NCI-H187 (cell line): ENCODE data around the gene ORAI3.
A peak's percentile ranks its signal among the peaks of the same experiment; 100 is the strongest.

Experiments used
- DNase-seq, 2 experiments: peaks; one replicate each; lab custom pipeline; 2025; lab: John Stamatoyannopoulos, UW

ORAI3 gene

DNA sequence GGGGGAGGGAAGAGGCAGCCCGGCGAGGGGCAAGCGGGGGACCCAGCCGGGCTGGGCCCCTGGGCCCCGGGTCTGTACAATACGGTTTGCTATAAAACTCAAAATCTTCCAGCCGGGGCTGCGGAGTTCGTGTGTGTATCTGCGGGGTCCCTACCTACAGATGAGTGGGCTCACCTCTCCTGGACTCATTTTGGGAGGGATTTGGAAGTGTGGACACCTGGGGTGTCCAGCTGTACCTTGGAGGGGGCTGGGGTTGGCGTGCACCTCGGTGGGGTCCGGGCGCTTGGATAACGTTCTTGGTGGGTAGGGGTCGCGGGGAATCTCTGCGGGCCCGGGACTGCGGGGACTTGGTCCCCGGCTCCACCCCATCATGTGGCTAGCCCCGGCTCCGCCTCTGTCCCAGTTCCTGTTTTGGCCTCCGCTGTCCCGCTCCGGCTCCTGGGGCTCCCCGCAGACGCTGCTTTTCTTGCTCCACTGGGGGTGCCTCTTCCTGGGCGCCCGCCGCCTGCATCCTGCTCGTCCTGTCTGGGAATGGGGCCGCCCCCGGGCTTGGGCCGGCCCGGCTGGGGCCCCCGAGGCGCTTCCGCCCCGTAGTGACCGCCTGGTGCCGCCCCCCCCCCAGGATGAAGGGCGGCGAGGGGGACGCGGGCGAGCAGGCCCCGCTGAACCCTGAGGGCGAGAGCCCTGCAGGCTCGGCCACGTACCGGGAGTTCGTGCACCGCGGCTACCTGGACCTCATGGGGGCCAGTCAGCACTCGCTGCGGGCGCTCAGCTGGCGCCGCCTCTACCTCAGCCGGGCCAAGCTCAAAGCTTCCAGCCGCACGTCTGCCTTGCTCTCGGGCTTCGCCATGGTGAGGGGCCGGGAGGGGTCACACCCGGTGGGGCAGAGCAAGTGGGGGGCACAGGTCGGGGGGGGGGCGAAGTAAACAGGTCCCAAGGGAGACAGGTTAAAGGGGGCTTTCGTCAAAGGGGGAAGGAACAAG is at the start of gene ORAI3:
Gene ORAI3 (plus strand): TSS at position 402 of the 983 bp plus-strand sequence. CDS start 222 bp downstream, at position 624.
- DNase-seq, result no peak

- DNase-seq, result no peak
These were observed 49.1 kb upstream of the ORAI3 start for GRCh38 chr16:30899794-30900193.

- no peak for DNase-seq
These were observed 48.3 kb upstream of the ORAI3 start for GRCh38 chr16:30900588-30900987.

- DNase-seq, result no peak
These were observed 47.5 kb upstream of the ORAI3 start for GRCh38 chr16:30901201-30902028.

GRCh38 chr16:30902029-30902972 is 46.6 kb upstream of the ORAI3 start:
- no peak for DNase-seq

DNA sequence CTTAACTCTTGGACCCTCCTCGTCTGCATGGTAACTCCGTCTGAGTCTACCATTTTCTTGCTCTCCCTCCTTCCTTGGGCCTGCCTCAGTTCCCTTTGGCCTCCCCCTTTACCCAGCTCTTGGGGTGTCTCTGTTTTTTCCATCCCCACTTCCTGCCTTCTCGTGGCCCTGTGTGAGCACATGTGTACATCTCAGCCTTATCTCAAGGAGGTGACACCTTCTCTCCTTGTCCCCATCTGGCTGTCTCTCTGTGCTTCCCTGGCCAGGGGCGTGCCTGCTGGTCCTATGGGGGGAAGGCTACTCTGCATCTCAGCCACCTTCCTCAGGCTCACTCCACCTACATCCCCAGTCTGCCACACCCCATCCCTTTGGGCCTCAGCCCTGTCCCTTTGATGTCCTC is 45.9 kb upstream of the ORAI3 start:
- DNase-seq, result no peak

DNA sequence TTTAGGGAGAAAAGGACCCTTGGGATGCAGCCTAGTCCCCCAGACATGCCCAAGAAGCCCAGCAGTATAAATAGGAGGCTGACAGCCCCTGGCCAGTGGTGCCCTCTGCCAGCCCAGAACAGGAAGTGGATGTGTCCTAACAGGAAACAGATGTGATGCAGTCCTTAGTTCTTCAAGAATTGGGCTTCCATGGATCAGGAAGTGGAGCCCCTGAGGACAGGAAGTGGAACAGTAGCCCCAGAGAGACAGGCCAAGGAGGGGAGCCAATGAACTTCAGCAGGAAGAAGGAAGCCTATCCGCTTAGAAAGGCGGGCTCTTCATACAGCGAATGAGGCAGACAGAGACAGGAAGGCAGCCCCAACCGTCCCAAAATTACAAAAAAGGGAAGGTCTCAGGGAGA is 45.3 kb upstream of the ORAI3 start:
- no peak for DNase-seq

DNA sequence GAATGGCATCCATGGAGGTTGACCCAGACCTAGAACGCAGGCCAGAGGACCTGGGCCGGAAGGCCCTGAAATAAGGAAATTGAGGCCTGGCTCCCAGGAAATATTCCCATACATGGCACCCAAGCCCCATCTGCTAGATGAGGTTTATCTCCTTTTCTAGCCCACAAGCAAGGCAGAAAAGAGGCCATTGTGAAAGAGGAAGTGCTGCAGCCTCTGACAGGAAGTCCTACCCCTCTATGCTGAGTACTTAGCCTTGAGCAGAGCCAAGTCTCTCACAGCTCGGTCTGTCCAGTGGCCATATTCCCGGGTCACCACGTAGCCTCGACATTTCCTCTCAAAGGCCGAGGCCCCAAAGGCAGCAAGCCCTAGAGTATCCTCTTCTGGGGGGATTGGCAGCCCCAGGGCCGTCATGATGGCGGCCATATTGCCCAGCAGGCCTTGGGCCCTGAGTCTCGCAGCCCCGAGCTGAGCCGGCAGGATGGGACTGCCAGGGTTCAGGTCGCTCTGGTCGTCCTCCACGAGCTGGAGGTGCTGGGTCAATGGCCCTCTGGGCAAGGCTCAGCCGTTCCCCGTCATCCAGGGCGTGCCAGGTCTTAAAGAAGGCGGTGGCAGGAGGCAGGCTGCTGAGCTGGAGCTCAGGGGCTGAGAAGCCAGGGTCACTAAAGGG is 44.6 kb upstream of the ORAI3 start:
- DNase-seq, result no peak

DNA sequence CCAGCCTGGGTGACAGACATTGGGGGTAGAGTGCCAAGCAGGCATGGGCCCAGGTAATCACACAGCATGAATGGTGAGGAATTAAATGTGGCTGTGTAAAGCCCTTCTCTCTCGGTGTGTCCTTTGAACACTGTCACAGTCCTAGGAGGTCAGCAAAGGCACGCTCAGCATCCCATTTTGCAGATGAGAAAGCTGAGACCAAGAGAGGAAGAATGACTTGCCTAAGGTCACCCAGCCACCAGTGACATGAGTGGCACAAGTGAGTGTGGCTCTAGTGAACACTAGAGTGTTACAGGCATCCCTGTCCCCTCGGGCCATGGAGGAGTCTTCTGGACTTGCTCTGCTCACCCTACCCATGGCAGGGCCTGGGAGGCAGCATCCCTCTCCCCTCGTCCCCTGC is 41.8 kb upstream of the ORAI3 start:
- no peak for DNase-seq

- DNase-seq, result no peak
These were observed 38.3 kb upstream of the ORAI3 start for GRCh38 chr16:30910427-30911029.

- DNase-seq, result no peak
These were observed 36.0 kb upstream of the ORAI3 start for GRCh38 chr16:30912794-30913412.

DNA sequence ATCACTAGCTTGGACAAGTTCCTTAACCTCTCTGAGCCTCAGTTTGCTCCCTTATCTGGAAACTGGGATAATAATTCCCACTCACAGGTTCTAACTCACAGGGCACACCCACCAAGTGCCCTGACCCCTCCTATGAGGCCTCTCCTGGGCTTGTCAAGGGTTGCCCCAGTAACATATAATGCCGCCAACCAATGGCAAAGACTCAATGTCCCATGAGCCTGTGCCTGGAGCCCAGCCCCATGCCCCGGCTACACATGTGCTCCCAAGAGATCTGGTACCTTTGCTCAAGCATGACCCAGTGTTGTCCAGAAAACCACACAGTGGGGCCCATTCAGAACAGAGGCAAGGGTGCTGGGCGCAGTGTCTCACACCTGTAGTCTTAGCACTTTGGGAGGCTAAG is 34.0 kb upstream of the ORAI3 start:
- no peak for DNase-seq

DNA sequence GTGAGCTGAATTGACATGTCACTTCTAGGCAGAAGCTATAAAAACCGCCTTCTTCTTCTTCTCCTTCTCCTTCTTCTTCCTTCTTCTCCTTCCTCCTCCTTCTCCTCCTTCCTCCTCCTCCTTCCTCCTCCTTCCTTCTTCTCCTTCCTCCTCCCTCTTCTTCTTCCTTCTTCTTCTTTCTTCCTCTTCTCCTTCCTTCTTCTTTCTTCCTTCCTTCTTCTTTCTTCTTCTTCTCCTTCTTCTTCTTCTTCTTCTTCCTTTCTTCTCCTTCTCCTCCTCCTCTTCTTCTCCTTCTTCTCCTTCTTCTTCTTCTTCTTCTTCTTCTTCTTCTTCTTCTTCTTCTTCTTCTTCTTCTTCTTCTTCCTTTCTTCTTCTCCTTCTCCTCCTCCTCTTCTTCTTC is 30.3 kb upstream of the ORAI3 start:
- no peak for DNase-seq

DNA sequence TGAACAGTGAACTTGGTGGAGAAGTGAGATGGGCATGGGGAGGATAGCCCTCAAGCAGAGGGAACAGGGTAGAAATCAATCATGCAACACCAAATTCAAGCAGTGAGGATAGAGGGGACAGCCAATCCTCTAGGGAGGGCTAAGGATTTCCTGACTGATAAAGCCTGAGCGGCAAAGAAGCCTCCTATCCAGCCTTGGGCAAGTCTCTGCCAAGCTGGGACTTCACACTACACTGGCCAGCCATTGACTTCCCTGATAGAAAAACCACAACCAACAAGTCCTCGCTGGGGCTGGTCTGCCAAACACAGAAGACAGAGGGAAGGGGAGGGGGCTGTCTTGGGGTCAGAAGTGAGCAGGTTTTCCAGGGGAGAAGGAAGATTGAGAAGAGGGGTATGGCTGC is 28.0 kb upstream of the ORAI3 start:
- no peak for DNase-seq

GRCh38 chr16:30921459-30921747 is 27.5 kb upstream of the ORAI3 start:
- no peak for DNase-seq

DNA sequence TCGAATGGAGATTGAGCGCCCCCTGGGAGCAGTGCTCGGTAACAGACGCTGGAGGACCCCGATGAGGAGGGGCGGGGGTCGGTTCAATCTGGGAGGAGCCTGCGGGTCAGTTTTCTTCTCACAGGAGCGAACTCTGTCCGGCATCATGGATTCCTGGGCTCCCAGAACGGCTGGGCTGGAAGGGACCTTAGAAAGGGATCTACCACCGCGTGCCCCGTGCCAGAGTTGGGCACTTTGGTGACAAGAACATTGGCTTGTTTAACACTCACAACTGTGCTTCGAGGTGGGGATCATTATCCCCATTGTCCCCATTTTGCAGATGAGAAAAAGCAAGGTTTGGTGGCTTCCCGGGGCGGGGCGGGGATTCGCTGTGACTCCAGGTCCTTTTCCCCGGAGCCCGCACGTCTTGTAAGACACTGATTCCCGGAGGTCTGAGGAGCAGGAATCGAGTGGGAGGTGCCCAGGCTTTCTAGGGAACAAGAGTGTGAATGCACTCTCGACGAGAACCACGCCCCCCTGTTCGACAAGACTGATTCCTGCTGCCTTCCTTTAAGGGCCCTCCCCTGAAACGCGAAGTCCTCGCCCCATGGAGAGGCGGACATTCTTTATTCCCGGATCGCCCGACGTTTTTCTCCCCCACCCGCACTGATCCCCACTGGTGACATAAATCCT is 27.0 kb upstream of the ORAI3 start:
- peak; percentile 64 for DNase-seq

- DNase-seq, result peak; percentile 92 to 95
These were observed 26.4 kb upstream of the ORAI3 start for GRCh38 chr16:30922420-30922959.

- DNase-seq, result peak; percentile 85 to 92
These were observed 25.8 kb upstream of the ORAI3 start for GRCh38 chr16:30922960-30923535.

DNA sequence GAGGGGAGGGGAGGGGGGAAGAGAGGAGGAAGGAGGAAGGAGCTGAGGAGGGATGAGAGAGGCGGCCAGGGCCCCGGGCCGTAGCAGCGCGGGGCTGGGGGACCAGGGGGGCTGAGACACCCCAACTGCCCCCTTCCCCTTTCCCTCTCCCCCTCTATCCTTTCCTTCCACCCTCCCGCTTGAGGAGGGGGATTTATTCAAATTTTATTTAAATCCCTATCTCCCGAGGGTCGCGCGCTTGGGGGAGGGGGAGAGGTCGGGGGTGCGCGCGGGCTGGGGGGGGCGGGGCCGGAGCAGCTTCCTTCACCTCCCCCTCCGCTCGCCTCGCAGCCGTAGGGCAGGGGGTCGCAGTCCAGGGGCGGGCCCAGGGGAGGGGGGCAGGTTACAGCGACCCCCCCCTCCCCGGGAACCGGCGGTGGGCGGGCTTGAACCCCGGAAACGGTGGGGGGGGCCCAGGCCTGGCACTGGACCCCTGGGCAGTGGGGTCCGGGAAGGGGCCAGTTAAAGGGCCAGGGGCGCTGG is 25.3 kb upstream of the ORAI3 start, which contains the start of gene FBXL19:
Gene FBXL19 (plus strand): TSS at position 19 of the 522 bp plus-strand sequence. CDS start 2,183 bp downstream, outside the sequence.
- no peak for DNase-seq
